HS-27A (cell line): Measurements from ENCODE around the gene LRRC39.
"Not testable (repeated sequence)": the region's sequence is repeated elsewhere in the genome, so short reads cannot be mapped to it uniquely, and the experiment has no call there.

Source experiments
- DNase-seq: peaks from one replicate; pipeline ENCODE4 v3.0.0-alpha.2; 2012; ENCODE audit warnings: low read depth, missing footprints

LRRC39 gene

DNA sequence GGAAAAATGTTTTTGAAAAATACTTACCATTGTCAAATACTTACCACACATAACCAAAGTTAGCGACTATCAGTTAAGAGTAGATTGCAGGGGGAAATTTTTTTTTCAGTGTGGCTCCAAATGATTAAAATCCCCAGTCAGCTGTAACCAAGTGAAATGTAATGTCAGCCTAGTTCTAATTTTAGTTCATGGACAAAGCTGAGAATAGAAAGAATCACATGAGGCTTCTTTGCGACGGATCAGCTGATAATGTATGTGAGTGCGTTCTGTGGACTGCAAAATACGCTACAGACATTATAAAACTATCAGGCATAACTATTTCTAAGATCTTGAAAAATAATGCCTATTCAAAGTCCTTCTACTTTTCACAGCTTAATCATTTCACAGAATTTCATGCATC, at the start of gene LRRC39:
TSS of gene LRRC39 (minus strand) at position 166 of the 400 bp plus-strand sequence. CDS start 9,740 bp downstream, outside the sequence.
- no peak for DNase-seq

DNA sequence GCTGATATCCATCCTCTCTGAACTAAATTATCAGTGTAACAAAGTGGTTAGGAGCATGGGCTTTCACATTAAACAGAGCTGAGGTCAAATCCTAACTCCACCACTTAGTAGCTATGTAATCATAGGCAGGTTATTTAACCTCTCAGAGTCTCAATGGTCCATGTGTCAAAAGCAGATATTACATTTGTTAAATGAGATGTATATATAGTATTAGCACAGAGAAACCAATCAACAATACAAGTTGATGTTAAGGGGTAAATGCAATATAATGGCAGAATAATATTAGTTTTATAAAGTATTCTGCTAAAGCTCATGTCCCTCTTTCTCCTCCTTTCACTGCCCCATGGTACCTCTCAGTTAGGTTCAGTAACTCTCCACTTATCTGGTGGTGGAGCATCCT, 44.4 kb upstream of the LRRC39 start:
- no peak for DNase-seq

DNA sequence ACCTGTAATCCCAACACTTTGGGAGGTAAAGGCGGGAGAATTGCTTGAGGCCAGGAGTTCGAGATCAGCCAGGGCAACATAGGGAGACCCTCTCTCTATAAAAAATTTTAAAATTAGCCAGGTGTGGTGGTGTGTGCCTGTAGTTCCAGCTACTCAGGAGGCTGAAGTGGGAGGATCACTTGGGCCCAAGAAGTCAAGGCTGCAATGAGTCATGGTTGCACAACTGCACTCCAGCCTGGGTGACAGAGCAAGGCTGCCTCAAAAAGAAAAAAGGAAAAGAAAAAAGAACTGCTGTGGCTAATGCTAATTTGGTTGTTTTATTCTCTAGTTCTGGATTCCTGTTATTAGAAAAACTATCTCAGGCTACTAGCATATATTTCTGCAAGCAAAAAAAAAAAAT, 41.8 kb upstream of the LRRC39 start:
- DNase-seq, result no peak

DNA sequence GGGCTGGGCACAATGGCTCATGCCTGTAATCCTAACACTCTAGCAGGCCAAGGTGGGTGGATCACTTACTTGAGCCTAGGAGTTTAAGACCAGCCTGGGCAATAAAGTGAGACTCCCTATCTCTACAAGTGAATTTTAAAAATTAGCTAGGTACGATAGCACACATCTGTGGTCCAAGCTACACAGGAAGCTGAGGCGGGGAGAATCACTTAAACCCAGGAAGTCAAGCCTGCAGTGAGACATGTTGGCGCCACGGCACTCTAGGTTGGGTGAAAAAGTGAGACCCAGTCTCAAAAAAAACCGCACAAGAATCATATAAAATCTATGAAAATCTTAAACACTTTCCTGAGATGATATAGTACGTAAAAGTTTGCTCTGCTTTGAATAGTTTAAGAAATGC, 41.4 kb upstream of the LRRC39 start:
- DNase-seq, result no peak

DNA sequence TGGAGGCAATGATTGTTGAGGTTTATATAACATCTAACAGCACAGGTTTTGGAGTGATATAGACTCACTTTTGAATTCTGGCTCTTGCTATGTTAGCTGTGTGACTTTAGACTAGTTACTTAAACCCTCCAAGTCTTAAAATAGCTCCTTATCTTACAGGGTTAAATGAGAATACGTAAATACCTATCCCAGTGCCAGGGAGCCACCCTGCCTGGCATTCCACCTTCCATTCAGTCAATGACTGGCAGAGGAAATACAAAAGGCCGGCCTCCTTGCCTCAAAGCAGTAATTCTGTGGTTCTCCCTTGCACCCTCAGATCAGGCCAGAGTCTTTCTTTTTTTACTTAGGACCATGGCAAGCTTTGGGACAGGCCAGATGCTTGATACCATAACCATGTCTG, 39.8 kb upstream of the LRRC39 start:
- DNase-seq, result no peak

DNA sequence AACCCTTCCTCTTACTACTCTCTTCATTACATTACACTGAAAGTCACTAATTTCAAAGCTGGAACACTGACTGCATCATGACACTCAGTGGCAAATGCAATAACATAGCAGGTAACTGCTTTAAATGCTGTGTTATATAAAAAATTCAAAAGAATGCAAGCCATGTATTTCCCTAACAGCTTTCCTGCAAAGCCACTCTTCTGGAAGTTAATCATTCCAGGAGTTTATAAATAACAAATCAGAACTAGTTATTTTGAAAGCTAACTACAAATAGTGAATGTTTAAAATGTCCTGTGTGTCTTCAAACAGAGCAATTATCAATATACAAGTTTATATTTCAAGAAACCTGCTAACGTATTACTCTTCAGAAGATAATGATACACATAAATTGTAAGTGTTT, 37.0 kb upstream of the LRRC39 start:
- DNase-seq, result no peak

DNA sequence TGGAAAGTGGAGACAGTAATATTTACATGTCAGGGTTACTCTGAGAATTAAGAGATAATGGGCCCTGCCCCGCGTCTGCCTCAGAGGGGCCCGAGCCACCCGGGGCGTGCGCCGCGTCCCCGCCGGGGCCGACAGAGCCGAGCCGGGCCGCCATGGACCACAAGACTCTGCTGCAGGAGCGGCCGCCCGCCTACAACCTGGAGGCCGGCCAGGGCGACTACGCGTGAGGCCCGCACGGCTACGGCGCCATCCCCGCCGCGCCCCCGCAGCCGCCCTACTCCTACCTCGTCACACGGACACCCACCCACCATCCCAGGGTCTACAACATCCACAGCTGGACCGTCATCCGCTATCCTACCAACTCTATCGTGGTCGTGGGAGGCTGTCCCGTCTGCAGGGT, 35.1 kb upstream of the LRRC39 start:
- no peak for DNase-seq

DNA sequence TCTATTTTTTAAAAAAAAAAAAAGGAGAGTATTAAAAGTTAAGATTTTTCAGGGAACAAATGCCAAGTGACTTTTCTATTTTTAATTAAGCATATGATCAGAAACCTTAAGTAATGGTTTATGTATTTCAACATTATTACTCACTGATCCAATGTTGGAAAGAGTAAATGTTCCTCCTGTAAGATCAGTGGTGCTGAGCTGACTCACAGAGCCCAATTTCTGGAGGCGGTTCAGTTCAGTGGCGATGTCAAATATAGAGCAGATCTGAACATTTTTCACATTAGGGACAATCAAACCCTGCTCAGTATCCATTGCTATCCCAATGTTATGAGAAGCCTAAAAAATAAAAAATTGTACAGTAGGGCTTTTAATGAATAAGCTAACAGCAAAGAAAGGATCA, 28.2 kb upstream of the LRRC39 start:
- DNase-seq, result no peak

DNA sequence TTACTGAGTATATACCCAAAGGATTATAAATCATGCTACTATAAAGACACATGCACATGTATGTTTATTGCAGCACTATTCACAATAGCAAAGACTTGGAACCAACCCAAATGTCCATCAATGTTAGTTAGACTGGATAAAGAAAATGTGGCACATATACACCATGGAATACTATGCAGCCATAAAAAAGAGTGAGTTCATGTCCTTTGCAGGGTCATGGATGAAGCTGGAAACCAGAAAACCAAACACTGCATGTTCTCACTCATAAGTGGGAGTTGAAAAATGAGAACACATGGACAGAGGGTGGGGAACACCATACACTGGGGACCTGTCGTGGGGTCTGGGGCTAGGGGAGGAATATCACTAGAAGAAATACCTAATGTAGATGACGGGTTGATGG, 27.5 kb upstream of the LRRC39 start:
- DNase-seq, result not testable (repeated sequence)

DNA sequence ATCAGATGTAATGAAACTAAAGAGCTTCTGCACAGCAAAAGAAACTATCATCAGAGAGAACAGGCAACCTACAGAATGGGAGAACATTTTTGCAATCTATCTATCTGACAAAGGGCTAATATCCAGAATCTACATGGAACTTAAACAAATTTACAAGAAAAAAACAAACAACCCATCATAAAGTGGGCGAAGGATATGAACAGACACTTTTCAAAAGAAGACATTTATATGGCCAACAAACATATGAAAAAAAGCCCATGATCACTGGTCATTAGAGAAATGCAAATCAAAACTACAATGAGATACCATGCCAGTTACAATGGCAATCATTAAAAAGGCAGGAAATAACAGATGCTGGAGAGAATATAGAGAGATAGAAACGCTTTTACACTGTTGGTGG, 27.0 kb upstream of the LRRC39 start:
- not testable (repeated sequence) for DNase-seq

DNA sequence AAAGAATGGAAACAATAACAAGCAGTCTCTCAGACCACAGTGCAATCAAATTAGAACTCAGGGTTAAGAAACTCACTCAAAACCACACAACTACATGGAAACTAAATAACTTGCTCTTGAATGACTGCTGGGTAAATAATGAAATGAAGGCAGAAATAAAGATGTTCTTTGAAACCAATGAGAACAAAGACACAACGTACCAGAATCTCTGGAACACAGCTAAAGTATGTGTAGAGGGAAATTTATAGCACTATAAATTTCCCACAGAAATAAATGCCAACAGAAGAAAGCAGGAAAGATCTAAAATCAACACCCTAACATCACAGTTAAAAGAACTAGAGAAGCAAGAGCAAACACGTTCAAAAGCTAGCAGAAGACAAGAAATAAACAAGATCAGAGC, 24.6 kb upstream of the LRRC39 start:
- not testable (repeated sequence) for DNase-seq

DNA sequence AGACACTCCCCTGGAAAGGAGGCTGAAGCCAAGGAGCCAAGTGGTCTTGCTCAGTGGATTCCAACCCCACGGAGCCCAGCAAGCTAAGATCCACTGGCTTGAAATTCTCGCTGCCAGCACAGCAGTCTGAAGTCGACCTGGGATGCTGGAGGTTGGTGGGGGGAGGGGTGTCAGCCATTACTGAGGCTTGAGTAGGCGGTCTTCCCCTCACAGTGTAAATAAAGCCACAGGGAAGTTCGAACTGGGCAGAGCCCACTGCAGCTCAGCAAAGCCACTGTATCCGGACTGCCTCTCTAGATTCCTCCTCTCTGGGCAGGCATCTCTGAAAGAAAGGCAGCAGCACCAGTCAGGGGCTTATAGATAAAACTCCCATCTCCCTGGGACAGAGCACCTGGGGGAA, 22.0 kb upstream of the LRRC39 start:
- not testable (repeated sequence) for DNase-seq

DNA sequence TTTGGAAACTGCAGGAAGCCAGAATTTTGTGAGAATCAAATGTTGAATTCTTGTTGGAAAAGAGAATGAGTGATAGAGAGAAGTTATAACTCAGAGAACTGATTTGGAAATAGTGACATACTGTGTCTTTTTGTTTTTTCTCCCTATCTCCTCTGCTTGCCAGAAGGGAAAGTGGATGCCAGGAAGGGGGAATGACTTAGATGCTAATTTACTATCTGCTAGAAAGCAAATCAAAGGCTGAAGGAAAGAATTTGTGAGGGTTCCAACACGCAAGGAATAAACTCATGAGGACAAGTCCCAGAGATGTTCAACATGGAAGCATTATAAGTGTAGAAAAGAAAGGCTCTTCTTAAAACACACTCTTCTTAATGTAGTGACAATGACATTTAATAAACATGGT, 20.5 kb upstream of the LRRC39 start:
- DNase-seq, result no peak

DNA sequence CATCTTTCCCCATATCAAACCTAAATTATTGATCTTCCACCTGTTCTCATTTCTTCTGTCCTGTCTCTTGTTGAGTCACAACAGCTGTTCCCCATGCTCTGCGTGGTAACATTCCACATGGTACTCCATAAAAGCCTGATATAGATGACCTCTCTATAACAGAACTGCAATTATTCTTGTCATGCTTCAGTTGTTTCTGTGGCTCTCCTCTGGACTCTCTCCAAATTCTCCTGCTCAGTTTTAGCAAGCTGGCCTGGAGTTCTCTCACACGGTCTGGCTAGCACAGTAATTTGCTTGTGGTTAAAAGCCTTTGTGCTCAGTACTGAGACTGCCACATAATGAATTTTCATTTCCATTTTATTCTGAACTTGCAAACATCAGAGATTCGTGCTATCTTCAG, 10.6 kb upstream of the LRRC39 start:
- DNase-seq, result no peak

DNA sequence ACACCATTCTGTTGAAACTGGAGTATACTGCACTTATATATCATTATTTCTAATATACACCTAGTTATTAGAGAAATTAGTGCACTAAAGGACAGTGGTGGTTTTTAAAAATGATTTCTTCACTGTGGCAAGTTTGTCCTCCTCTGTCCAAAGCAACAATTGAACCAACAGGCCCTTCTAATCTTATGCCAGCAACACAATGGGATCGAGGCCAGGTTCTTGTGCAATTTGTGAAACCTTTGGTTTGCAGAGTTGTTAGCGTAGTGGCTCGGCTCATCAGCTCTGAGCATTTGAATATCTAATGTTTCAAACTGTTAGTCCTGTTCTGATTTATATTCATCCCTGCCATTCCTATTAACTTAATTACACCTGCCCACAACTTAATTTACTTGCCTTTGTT, 9.9 kb upstream of the LRRC39 start:
- DNase-seq, result no peak

DNA sequence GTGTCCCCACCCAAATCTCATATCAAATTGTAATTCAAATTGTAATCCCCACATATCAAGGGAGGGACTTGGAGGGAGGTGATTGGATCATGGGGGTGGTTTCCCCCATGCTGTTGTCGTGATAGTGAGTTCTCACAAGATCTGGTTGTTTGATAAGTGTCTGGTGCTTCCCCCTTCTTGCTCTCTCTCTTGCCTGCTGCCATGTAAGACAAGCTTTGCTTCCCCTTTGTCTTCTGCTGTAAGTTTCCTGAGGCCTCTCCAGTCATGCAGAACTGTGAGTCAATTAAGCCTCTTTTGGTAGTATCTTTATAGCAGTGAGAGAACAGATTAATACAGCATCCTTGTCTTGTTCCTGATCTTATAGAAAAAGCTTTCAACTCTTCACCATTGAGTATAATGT, 6.5 kb upstream of the LRRC39 start:
- no peak for DNase-seq

DNA sequence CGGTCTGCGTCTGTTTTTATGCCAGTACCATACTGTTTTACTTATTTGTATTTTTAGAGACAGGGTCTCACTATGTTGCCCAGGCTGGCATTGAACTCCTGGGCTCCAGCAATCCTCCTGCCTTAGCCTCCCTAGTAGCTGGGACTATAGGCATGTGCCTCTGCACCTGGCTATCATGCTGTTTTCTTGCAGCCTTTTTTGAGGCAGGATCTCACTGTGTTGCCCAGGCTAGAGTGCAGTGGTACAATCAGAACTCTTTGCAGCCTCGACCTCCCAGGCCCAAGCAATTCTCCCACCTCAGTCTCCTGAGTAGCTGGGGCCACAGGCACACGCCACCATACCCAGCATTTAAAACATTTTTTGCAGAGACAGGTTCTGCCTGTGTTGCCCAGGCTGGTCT, 5.3 kb upstream of the LRRC39 start:
- DNase-seq, result no peak

DNA sequence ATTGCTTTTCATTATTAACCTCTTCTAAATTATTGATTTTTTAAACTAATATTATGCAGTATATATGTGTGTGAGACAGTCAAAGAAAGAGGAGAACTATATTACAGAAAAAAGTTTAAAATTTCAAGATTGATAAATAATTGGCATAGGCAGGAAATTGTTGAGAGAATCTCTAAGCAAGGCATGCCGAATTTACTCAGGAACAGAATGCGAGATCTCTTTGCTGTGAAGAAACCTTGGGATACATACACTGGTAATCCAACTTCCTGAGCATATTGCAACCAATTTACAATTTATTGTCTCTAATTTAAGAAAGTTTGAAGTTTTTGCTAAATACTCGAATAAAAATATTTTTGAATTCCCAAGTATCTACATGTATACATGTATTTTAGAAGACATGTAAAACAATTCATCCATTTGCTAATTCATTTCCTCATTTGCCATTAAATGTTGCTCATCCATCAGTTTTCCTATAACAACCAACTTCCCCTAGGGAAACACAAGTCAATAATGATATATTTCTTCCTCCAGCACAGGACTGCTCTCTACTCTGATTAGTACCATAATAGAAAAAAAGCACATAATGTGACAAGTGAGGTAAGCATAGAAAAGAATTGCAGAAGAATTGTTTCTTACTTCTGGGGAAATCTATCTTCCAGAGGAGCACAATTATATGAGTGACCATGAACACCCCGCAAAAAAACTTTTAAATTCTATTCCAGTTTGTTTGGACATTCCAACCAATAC, 588 bp downstream of the LRRC39 start:
- DNase-seq, result no peak

DNA sequence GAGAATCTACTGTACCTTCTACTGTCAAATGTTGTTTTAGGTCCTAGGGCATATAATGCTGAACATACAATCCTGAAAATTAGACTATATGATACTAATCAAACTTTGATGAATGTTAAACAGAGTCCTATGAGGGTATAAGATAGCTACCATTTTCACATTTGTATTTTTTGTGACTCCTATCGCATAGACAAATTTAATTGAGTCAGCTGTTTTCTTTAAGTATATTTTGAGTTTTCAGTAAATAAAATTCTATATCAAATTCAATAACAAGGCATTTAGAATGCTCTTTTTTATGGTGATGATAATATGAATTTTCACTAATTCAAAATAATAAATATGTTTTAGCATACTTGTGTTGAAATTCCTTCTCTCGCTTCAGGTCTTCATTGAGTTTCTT, 10.0 kb downstream of the LRRC39 start:
- no peak for DNase-seq

DNA sequence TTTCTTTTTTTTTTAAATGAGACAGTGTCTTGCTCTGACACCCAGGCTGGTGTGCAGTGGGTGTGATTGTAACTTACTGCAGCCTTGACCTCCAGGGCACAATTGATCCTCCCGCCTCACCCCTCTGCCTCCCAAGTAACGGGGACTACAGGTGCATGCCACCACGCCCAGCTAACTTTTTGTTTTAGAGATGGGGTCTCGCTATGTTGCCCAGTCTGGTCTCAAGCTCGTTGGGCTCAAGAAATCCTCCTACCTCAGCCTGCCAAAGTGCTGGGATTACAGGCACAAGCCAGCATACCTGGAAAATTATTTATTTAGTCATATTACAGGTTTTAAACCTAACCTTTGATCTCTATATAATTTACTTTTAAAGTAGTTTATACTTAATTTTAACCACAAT, 13.4 kb downstream of the LRRC39 start:
- no peak for DNase-seq

DNA sequence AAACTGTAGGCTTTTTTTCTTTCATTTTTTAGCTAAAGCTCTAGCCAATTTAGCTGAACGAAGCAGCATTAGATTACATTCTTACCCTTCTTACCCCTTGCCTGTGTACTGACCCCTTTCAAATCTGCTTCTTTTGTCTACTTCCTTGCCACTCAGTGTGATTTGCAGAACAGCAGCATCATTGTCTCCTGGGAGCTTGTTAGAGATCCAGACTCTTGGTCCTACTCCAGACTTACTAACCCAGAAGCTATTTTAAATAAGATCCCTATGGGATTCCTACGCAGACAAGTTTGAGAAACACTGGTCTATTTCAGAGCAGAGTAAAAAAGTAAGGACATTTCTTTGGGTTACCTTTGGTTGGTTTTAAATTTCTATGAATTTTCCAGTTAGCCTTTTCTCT, 13.8 kb downstream of the LRRC39 start:
- no peak for DNase-seq

DNA sequence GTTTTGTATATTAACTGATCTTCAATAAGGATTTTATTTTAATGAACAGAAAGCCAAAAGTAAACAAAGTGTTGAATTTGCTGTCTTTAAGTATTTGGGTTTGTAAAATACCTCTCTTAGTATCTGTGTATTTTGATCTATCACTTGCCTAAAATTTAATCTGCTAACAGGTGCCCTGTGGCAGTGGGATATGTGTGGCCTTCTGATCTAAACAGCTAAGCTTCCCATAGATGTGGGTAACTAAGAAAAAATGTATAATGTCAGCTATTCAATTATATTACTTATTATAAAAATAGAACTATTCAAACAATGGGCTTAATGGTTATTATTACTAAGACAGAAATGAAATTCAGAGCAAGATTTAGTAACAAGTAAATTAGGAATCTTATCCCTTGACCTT, 15.2 kb downstream of the LRRC39 start:
- no peak for DNase-seq

DNA sequence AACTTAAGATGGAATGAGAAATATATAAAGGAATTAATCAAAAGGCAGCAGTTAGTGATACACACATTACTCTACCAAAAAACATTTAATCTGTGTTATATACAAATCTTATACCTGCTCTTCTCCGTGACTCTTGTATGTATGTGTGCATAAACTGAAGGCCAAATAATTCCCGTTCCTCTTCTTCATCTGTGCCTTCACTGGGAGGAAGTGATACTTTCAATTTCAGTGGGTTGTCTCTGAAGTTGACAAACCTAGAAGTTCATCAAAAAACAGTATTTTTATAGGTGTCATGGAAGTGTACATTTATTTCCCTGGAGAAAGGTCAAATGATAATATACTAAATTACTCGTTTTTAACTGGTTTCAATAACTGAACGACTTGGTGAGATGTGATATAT, 25.8 kb downstream of the LRRC39 start:
- no peak for DNase-seq

DNA sequence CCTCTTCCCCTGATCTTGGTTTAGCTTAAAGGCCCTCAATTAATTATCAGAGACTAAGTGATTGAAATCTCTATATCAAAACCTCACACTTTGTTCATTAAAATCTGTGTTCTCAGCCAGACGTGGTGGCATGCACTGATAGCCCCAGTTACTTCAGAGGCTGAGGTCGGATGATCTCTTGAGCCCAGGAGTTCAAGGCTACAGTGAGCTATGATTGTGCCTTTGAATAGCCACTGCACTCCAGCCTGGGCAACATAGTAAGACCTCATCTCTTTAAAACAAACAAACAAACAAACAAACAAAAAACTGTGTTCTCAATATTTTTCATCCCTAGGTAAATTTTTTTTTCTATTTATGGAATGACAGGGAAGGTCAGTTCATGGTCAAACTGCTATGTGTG, 26.4 kb downstream of the LRRC39 start:
- DNase-seq, result no peak

DNA sequence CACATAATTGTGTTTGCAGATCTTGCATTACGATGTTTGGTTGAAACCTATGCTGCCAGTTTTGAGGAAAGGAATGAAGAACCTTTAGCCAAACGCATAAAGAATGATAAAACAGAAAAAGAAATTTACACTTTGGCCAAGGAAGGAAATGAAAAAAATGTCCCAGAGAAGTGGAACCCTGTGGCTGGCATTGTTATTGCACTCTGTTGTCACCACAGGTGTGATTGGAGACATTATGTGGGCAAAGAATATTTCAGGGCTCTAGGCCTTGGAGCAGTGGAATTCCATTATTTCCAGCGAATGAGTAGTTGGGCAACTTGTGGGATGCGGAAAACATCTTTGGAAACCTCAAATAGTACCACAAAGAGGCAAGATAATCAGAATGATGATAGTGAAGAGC, 30.2 kb downstream of the LRRC39 start:
- no peak for DNase-seq
